GM12874 (cell line): Measurements from ENCODE around the gene SLC24A4.

ENCODE experiments used
- CTCF ChIP-seq: IDR thresholded peaks from 2 replicates; pipeline ENCODE4 v1.5.1; 2011; ENCODE audit warnings: low read depth, mild to moderate bottlenecking, control low read depth, low read length, moderate library complexity; ENCODE audit not compliant: insufficient read depth

Gene SLC24A4

GRCh38 chr14:92459950-92460421 lies 137.0 kb downstream of the SLC24A4 start:
- peak; percentile 29; the same call in 1 of the 2 replicates for TF ChIP-seq CTCF

GRCh38 chr14:92460541-92460915 lies 137.6 kb downstream of the SLC24A4 start:
- no peak for TF ChIP-seq CTCF

GRCh38 chr14:92460916-92461579 lies 138.1 kb downstream of the SLC24A4 start:
- TF ChIP-seq CTCF = no peak

GRCh38 chr14:92461891-92462290 lies 138.9 kb downstream of the SLC24A4 start:
- no peak for TF ChIP-seq CTCF

- no peak for TF ChIP-seq CTCF
These were observed 139.6 kb downstream of the SLC24A4 start for GRCh38 chr14:92462568-92462967.

GRCh38 chr14:92463141-92463540 lies 140.2 kb downstream of the SLC24A4 start:
- TF ChIP-seq CTCF = no peak

GRCh38 chr14:92464156-92464555 lies 141.2 kb downstream of the SLC24A4 start:
- no peak for TF ChIP-seq CTCF

- no peak for TF ChIP-seq CTCF
These were observed 141.8 kb downstream of the SLC24A4 start for GRCh38 chr14:92464716-92465115.
